Activated CD8-positive, alpha-beta memory T cell treated with anti-CD3 and anti-CD28 coated beads for 48 hours (primary cell): ENCODE results near the gene OS9.

Experiments used
- DNase-seq, 3 experiments: peaks; one replicate each; pipeline ENCODE4 v3.0.0-alpha.2; 2020; ENCODE audit warnings: low read depth in 2 of 3, low spot score in 2 of 3

OS9 gene

GRCh38 chr12:57735952-57736740 lies 42.2 kb downstream of the OS9 start:
- no peak for DNase-seq

- no peak for DNase-seq
Measured at GRCh38 chr12:57736741-57737466, 43.0 kb downstream of the OS9 start.

- DNase-seq = no peak
Measured at GRCh38 chr12:57737467-57738460, 43.8 kb downstream of the OS9 start.

GRCh38 chr12:57738661-57739237 lies 44.8 kb downstream of the OS9 start, which contains the start of gene AGAP2:
Gene AGAP2 (minus strand): TSS chr12:57738742. CDS start chr12:57738246, 496 bp downstream.
- no peak for DNase-seq

- no peak for DNase-seq
Measured at GRCh38 chr12:57739387-57739786, 45.5 kb downstream of the OS9 start.

- DNase-seq = no peak
Measured at GRCh38 chr12:57739914-57740538, 46.1 kb downstream of the OS9 start.

GRCh38 chr12:57740656-57741412 lies 46.9 kb downstream of the OS9 start:
- peak in 2 of 3 experiments; percentile 33 to 59 for DNase-seq

GRCh38 chr12:57741413-57741789 lies 47.5 kb downstream of the OS9 start:
- DNase-seq = no peak

GRCh38 chr12:57741844-57742738 lies 48.2 kb downstream of the OS9 start:
- peak; percentile 44 to 61 (median 59) for DNase-seq

- no peak for DNase-seq
Measured at GRCh38 chr12:57743769-57744168, 49.8 kb downstream of the OS9 start.

GRCh38 chr12:57744194-57744776 lies 50.4 kb downstream of the OS9 start:
- peak in 2 of 3 experiments; percentile 61 to 72 for DNase-seq

GRCh38 chr12:57744777-57745484 lies 51.0 kb downstream of the OS9 start, which contains the start of gene TSPAN31:
Gene TSPAN31 (plus strand): TSS chr12:57745039. CDS start chr12:57745155, 116 bp downstream.
- peak; percentile 75 to 91 (median 85) for DNase-seq

- no peak for DNase-seq
Measured at GRCh38 chr12:57745485-57745881, 51.6 kb downstream of the OS9 start.

GRCh38 chr12:57746025-57746424 lies 52.1 kb downstream of the OS9 start:
- DNase-seq = no peak

GRCh38 chr12:57749061-57749460 lies 55.1 kb downstream of the OS9 start:
- no peak for DNase-seq

- DNase-seq = no peak
Measured at GRCh38 chr12:57750561-57751431, 56.9 kb downstream of the OS9 start.

- no peak for DNase-seq
Measured at GRCh38 chr12:57751432-57751787, 57.5 kb downstream of the OS9 start.
